Testis (tissue), 3 donors: ENCODE data around the gene SLC25A11. TPM values are rescaled to one million over a fixed set of nuclear protein-coding genes. Genes with fewer than 3 reads are reported as not detected.

ENCODE experiments used
- DNase-seq: peaks from one replicate; pipeline ENCODE4 v3.0.0-alpha.2; 2019
- H3K27ac ChIP-seq, 2 donors: fragments of 200-600 bp; sonication (generic); one replicate each; pipeline ENCODE4 v1.5.1; 2019
- H3K27me3 ChIP-seq: fragments of 200-600 bp; sonication (generic); one replicate; pipeline ENCODE4 v1.5.1; 2019
- H3K36me3 ChIP-seq: fragments of 200-600 bp; sonication (generic); one replicate; pipeline ENCODE4 v1.5.1; 2017; ENCODE audit warnings: low read depth; ENCODE audit errors: missing control alignments
- H3K4me1 ChIP-seq: fragments of 200-600 bp; sonication (generic); one replicate; pipeline ENCODE4 v1.5.1; 2019
- H3K4me3 ChIP-seq, 2 donors: fragments of 200-600 bp; sonication (generic); one replicate each; pipeline ENCODE4 v1.5.1; 2017 to 2019
- H3K9me3 ChIP-seq: fragments of 200-600 bp; sonication (generic); one replicate; pipeline ENCODE4 v1.5.1; 2017
- POLR2A ChIP-seq: fragments of 450-650 bp; IDR thresholded peaks from one replicate; pipeline ENCODE4 v1.6.1; 2017; ENCODE audit warnings: antibody characterized with exemption, mild to moderate bottlenecking, moderate library complexity
- WGBS, 2 donors: methylation state at CpG; one replicate each; pipeline ENCODE4 v1.1.5; 2018; 5-methylcytosine and 5-hydroxymethylcytosine counted together
- intact Hi-C: fragments of 100-400 bp; cut with DNase I; formaldehyde crosslinking; loops from one replicate; pipeline ENCODE4 v1.15.1; 2023; ENCODE audit warnings: low total_unique reads
- polyA plus RNA-seq: library from polyadenylated mRNA; stranded (reverse); fragments of 350-450 nt; fragmentation: Illumina TruSeq; extraction: RNeasy Lipid Tissue Mini Kit (QIAGEN cat#74804); gene quantifications from one replicate; pipeline ENCODE4 v1.2.3, GENCODE V29; 2014; ENCODE audit warnings: low read depth, low replicate concordance; ENCODE audit not compliant: insufficient read depth
- total RNA-seq, 2 donors: library from RNA; depleted of rRNA; stranded (reverse); fragments of >200 nt; gene quantifications; one replicate each; pipeline ENCODE4 v1.2.3, GENCODE V29; 2016
- TF ChIP-seq, protein P1 (sequence below), 3 experiments: fragments of 450-650 bp in 2 of 3; fragments of 200-600 bp in 1 of 3; sonication (generic) in 1 of 3; IDR thresholded peaks; one replicate each; pipeline ENCODE4 v1.5.1; 2016 to 2019; ENCODE audit warnings: antibody characterized with exemption in 3 of 3, mild to moderate bottlenecking in 2 of 3, moderate library complexity in 1 of 3

SLC25A11 gene
- total and polyA plus RNA-seq, 3 donors from 2014 or later: 23.7 to 25.9 (median 24.3) TPM

DNA sequence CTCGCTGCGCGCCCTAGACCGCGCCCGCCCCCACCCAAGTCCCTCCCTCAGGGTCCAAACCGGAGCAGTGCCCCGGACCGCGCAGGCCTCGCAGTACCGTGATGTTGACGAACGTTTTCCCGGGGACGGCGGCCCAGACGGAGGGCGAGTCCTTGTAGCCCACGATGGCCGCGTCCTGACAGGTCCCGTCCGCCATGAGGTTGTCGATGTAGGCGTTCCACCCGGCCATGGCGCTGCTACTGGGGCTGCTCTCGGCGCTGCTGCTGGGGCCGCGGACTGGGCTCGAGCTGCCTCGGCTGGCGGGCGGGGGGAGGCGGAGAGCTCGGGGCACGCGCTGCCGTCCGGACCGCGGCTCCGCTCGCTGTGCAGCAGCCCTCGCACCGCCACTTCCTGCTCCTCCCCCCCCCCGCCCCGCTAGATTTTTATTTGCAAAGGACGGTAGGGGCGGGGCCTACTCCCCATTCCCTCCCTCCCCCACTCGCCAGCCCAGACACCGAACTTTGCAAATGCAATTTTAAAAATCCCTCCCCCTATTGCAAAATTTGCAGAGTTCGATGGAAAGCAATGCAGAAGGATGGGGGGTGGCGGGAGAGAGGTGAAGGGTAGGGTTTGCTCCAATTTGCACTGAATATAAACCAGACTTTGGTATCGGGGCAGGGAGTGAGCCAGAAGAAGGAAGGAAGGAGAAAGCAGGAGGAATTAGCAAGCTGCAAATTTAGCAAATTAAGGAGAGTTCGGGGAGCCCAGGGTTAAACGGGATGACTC, 8.5 kb upstream of the SLC25A11 start, which contains the start of gene PFN1:
TSS of gene PFN1 (minus strand) at position 365 of the 765 bp plus-strand sequence. CDS start at position 229, 136 bp downstream.
- Histone ChIP-seq H3K4me1 (peaks cover 20% of the 10 kb centered on the region), H3K27me3 (no peaks in the 10 kb centered on the region), H3K4me3 (peak within 1 kb of the TSS; percentile 90 to 99), H3K36me3 (no peaks in the 10 kb centered on the region), H3K27ac (peak within 1 kb of the TSS; percentile 91 to 92), H3K9me3 (no peaks in the 10 kb centered on the region)
- DNase-seq: peak; percentile 93
- TF ChIP-seq POLR2A: no peak
- TF ChIP-seq, protein P1, sequence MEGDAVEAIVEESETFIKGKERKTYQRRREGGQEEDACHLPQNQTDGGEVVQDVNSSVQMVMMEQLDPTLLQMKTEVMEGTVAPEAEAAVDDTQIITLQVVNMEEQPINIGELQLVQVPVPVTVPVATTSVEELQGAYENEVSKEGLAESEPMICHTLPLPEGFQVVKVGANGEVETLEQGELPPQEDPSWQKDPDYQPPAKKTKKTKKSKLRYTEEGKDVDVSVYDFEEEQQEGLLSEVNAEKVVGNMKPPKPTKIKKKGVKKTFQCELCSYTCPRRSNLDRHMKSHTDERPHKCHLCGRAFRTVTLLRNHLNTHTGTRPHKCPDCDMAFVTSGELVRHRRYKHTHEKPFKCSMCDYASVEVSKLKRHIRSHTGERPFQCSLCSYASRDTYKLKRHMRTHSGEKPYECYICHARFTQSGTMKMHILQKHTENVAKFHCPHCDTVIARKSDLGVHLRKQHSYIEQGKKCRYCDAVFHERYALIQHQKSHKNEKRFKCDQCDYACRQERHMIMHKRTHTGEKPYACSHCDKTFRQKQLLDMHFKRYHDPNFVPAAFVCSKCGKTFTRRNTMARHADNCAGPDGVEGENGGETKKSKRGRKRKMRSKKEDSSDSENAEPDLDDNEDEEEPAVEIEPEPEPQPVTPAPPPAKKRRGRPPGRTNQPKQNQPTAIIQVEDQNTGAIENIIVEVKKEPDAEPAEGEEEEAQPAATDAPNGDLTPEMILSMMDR (IDR thresholded peaks at IDR 0.05): no peak
- WGBS, 2 donors: 0% methylated on average over 23 to 28 of the region's 59 CpGs
- intact Hi-C loops: no loop called here

DNA sequence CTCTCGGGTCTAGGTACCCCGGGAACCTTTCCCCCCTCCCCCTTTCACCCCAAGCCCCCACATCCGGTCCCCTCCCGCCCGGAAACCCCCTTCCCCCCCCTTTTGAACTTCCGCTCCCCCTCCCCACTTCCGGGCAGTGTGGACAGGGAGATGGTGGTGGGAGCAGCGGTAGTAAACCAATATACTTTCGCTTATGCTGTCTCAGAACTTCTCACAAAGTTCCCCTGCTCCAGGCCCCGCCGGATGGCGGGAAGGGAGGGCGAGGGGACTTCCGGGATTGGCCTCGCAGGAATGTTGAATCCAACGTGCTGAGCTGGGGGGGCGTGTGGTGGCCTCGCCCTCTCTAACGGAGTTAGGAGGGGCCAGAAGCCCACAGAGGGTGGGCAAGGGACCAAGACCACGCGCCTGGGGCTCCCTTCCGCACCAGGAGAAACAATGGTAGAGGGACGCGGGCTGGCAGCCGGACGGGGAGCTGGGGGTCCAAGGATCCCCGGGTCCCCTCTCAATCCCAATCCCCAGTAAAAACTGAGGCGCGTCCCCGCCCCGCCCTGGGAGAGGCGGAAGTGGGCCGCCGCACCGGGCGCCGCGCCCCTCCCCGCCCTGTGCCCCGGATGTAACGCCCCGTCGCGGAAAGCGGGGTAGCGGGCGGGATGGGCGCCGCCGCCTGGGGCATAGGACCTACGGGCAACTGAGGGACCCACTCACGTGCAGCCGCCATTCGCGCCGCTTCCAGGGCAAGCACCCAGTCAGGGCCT, 7.7 kb upstream of the SLC25A11 start:
- no peaks in the 10 kb centered on the region for H3K36me3 ChIP-seq
- no peak for TF ChIP-seq POLR2A
- TF ChIP-seq, protein P1 (IDR thresholded peaks at IDR 0.05): no peak
- no peaks in the 10 kb centered on the region for H3K27me3 ChIP-seq
- H3K27ac ChIP-seq: peak overlapping the region; percentile 91 to 92
- peak; percentile 56 for DNase-seq
- H3K4me3 ChIP-seq: peak overlapping the region; percentile 90 to 99
- H3K9me3 ChIP-seq: no peaks in the 10 kb centered on the region
- WGBS, 2 donors: 0 to 2% methylated on average over 19 to 48 of the region's 56 CpGs
- peaks cover 20% of the 10 kb centered on the region for H3K4me1 ChIP-seq
- intact Hi-C loops: no loop called here

DNA sequence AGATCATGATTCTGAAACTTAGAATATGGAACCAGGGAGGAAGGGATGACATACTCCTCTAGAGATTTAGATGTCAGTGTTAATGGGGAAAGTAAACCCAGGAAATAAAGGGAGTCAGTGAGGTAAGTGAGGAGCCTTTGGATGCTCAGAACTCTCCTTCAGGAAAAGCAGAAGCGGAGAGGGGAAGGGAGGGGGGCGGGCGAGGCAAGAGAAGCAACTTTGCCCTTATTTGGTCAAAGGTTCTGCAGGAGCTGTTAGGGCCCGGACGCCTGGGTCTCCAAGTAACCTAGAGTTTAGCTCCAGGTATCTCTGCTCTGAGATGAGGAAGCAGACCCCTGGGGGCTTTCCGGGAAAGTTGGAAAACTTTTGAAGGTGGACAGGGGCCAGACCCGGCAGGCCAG, 7.2 kb upstream of the SLC25A11 start:
- 0 to 1% methylated on average over 7 of the region's 7 CpGs for WGBS, 2 donors
- no peaks in the 10 kb centered on the region for H3K27me3 ChIP-seq
- peak overlapping the region; percentile 90 to 99 for H3K4me3 ChIP-seq
- peaks cover 20% of the 10 kb centered on the region for H3K4me1 ChIP-seq
- DNase-seq: no peak
- no peaks in the 10 kb centered on the region for H3K9me3 ChIP-seq
- intact Hi-C loops: no loop called here
- H3K27ac ChIP-seq: peak overlapping the region; percentile 91 to 92
- TF ChIP-seq, protein P1 (IDR thresholded peaks at IDR 0.05): no peak
- no peak for TF ChIP-seq POLR2A
- no peaks in the 10 kb centered on the region for H3K36me3 ChIP-seq

GRCh38 chr17:4946312-4946976, 6.6 kb upstream of the SLC25A11 start:
- intact Hi-C loops: no loop called here
- TF ChIP-seq POLR2A: no peak
- TF ChIP-seq, protein P1 (IDR thresholded peaks at IDR 0.05): no peak
- Histone ChIP-seq H3K9me3 (no peaks in the 10 kb centered on the region), H3K27ac (peak overlapping the region; percentile 91 to 92), H3K27me3 (no peaks in the 10 kb centered on the region), H3K36me3 (no peaks in the 10 kb centered on the region), H3K4me1 (peaks cover 22% of the 10 kb centered on the region), H3K4me3 (peak overlapping the region; percentile 90 to 99)
- no peak for DNase-seq
- WGBS, 2 donors: 19 to 37% methylated on average over 14 to 16 of the region's 16 CpGs
